ENCODE data around the gene COQ9.

DNA sequence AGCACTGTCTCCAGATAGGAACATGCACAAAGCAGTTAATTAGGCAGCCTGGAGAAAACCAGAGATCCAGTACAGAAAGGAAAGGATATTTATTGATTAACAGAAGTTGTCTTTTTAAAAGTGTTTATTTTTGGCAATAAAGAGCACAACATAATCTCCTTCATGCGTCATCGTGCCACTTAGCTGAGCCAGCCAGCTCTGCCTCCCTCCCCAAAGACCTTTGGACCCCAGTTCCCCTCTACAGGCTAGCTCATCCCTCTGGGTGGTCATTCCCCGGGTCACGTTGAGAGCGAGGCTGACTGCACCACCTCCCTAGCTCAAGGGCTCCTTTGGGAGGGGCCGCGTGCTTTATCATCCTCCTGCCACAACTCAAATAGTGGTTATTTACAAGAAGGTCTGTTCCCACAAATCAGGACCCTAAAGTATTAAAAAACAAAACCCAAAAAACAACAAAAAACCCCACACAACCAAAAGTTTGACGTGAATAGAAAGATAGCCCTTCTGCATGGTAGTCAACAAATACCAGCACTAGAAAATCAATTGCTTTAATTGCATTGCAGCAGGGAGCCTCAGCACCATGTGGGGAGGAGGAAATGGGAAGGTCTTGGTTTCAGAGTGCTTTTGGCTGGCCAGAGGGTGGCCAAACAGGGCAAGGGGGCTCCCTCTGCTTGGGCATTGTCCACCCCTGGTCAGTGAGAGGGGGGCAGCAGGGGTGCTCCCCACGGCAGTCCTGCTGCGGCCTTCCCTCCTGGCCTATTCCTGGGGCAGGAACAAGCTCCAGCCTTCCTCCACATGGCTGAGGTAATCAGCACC, 24.8 kb downstream of the COQ9 start:
- TF ChIP-seq, protein P1, sequence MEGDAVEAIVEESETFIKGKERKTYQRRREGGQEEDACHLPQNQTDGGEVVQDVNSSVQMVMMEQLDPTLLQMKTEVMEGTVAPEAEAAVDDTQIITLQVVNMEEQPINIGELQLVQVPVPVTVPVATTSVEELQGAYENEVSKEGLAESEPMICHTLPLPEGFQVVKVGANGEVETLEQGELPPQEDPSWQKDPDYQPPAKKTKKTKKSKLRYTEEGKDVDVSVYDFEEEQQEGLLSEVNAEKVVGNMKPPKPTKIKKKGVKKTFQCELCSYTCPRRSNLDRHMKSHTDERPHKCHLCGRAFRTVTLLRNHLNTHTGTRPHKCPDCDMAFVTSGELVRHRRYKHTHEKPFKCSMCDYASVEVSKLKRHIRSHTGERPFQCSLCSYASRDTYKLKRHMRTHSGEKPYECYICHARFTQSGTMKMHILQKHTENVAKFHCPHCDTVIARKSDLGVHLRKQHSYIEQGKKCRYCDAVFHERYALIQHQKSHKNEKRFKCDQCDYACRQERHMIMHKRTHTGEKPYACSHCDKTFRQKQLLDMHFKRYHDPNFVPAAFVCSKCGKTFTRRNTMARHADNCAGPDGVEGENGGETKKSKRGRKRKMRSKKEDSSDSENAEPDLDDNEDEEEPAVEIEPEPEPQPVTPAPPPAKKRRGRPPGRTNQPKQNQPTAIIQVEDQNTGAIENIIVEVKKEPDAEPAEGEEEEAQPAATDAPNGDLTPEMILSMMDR (IDR thresholded peaks at IDR 0.05; ENCODE audit: low read depth, low read length), result no peak
- TF ChIP-seq POLR2A (IDR thresholded peaks at IDR 0.05; ENCODE audit: extremely low read depth, insufficient read length), result no peak
- TF ChIP-seq, protein P2, sequence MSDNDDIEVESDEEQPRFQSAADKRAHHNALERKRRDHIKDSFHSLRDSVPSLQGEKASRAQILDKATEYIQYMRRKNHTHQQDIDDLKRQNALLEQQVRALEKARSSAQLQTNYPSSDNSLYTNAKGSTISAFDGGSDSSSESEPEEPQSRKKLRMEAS (IDR thresholded peaks at IDR 0.05; ENCODE audit: low read depth, low read length), result no peak
